ENCODE measurements around the gene ENOX1. TPM values are rescaled to one million over a fixed set of nuclear protein-coding genes. Genes with fewer than 3 reads are reported as not detected.

Gene ENOX1
- total RNA-seq, 1 donor from 2014 or later = 1.7 TPM

DNA sequence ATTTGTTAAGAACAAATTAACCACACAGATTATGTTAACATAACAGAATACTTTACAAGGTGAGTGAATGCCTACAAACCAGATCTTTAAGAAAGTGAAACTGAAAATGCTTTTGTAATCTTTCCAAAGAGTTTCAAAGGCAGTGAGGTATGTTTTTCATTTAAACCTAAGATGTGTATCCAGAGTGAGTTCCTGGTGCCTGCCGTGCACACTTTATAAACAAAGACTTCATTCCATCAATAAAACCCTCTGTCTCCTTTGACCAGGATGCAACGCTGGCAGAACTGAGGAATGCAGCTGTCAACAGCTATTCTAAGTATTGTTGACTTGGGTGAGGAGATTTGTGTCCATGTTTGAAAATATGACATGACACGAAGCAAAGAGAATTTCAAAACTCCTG lies 418.8 kb downstream of the ENOX1 start:
- Mint-ChIP-seq H3K27me3 (ENCODE audit: unreplicated experiment) (peaks cover 5% of the 10 kb centered on the region), H3K27ac (ENCODE audit: unreplicated experiment) (no peak overlapping the region), H3K36me3 (ENCODE audit: low read depth, unreplicated experiment) (no peaks in the 10 kb centered on the region), H3K4me1 (ENCODE audit: unreplicated experiment) (peaks cover 8% of the 10 kb centered on the region), H3K4me3 (ENCODE audit: unreplicated experiment) (no peak overlapping the region), H3K9me3 (ENCODE audit: unreplicated experiment) (no peaks in the 10 kb centered on the region)
- no peak for DNase-seq (ENCODE audit: low spot score)
- TF ChIP-seq CTCF (IDR thresholded peaks at IDR 0.05; ENCODE audit: unreplicated experiment) = no peak

GRCh38 chr13:43365039-43365344 lies 421.8 kb downstream of the ENOX1 start:
- no peaks in the 10 kb centered on the region for H3K9me3 Mint-ChIP-seq (ENCODE audit: unreplicated experiment)
- peaks cover 8% of the 10 kb centered on the region for H3K4me1 Mint-ChIP-seq (ENCODE audit: unreplicated experiment)
- TF ChIP-seq CTCF (IDR thresholded peaks at IDR 0.05; ENCODE audit: unreplicated experiment) = no peak
- peaks cover 4% of the 10 kb centered on the region for H3K27me3 Mint-ChIP-seq (ENCODE audit: unreplicated experiment)
- no peak for DNase-seq (ENCODE audit: low spot score)
- H3K4me3 Mint-ChIP-seq (ENCODE audit: unreplicated experiment) = no peak overlapping the region
- no peaks in the 10 kb centered on the region for H3K36me3 Mint-ChIP-seq (ENCODE audit: low read depth, unreplicated experiment)
- no peak overlapping the region for H3K27ac Mint-ChIP-seq (ENCODE audit: unreplicated experiment)

GRCh38 chr13:43364210-43365038 lies 422.3 kb downstream of the ENOX1 start:
- Mint-ChIP-seq H3K4me3 (ENCODE audit: unreplicated experiment) (no peak overlapping the region), H3K27me3 (ENCODE audit: unreplicated experiment) (peaks cover 4% of the 10 kb centered on the region), H3K27ac (ENCODE audit: unreplicated experiment) (no peak overlapping the region), H3K9me3 (ENCODE audit: unreplicated experiment) (no peaks in the 10 kb centered on the region), H3K4me1 (ENCODE audit: unreplicated experiment) (peaks cover 8% of the 10 kb centered on the region), H3K36me3 (ENCODE audit: low read depth, unreplicated experiment) (no peaks in the 10 kb centered on the region)
- no peak for TF ChIP-seq CTCF (IDR thresholded peaks at IDR 0.05; ENCODE audit: unreplicated experiment)
- DNase-seq (ENCODE audit: low spot score) = no peak

GRCh38 chr13:43363156-43363953 lies 423.4 kb downstream of the ENOX1 start:
- Mint-ChIP-seq H3K27ac (ENCODE audit: unreplicated experiment) (no peak overlapping the region), H3K9me3 (ENCODE audit: unreplicated experiment) (no peaks in the 10 kb centered on the region), H3K4me1 (ENCODE audit: unreplicated experiment) (peaks cover 8% of the 10 kb centered on the region), H3K4me3 (ENCODE audit: unreplicated experiment) (no peak overlapping the region), H3K36me3 (ENCODE audit: low read depth, unreplicated experiment) (no peaks in the 10 kb centered on the region), H3K27me3 (ENCODE audit: unreplicated experiment) (peaks cover 4% of the 10 kb centered on the region)
- no peak for DNase-seq (ENCODE audit: low spot score)
- no peak for TF ChIP-seq CTCF (IDR thresholded peaks at IDR 0.05; ENCODE audit: unreplicated experiment)

DNA sequence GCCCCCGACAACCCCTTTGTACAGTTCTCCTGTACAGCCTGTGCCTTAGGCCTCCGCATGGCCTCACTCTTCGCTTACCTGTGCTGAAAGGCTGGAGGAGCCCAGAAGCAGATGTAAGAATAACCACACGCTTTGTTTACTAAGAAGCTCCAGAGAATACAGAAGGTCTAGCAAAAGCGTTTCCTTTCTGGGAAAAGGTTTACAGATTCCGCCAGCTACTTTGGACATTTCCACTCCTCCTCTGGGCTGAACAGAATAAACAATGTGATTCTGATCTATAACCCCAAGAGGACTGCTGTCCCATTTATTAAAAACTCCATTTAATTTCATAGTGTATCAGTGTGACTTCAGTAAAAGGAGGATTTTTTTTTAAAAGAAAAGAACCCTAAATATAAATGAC lies 424.2 kb downstream of the ENOX1 start:
- Mint-ChIP-seq H3K27me3 (ENCODE audit: unreplicated experiment) (peaks cover 4% of the 10 kb centered on the region), H3K36me3 (ENCODE audit: low read depth, unreplicated experiment) (no peaks in the 10 kb centered on the region), H3K27ac (ENCODE audit: unreplicated experiment) (no peak overlapping the region), H3K4me1 (ENCODE audit: unreplicated experiment) (peaks cover 11% of the 10 kb centered on the region), H3K4me3 (ENCODE audit: unreplicated experiment) (no peak overlapping the region), H3K9me3 (ENCODE audit: unreplicated experiment) (no peaks in the 10 kb centered on the region)
- DNase-seq (ENCODE audit: low spot score) = no peak
- no peak for TF ChIP-seq CTCF (IDR thresholded peaks at IDR 0.05; ENCODE audit: unreplicated experiment)
